HG02943 (cell line): Measurements from ENCODE around the gene LMBR1.
"Not testable (repeated sequence)": the region's sequence is repeated elsewhere in the genome, so short reads cannot be mapped to it uniquely, and the experiment has no call there.

ENCODE experiments used
- ATAC-seq: cut with Tn5 transposase; IDR thresholded peaks from one replicate; pipeline ENCODE4 v1.9.1; 2021; ENCODE audit warnings: mild to moderate bottlenecking, low read depth, moderate library complexity; ENCODE audit not compliant: unreplicated experiment

Gene LMBR1

GRCh38 chr7:156816943-156817572 lies 75.9 kb downstream of the LMBR1 start:
- ATAC-seq: no peak

GRCh38 chr7:156811706-156812105 lies 81.3 kb downstream of the LMBR1 start:
- ATAC-seq: no peak

- not testable (repeated sequence) for ATAC-seq
These were observed 89.3 kb downstream of the LMBR1 start for GRCh38 chr7:156803656-156804055.

GRCh38 chr7:156802214-156802613 lies 90.8 kb downstream of the LMBR1 start:
- ATAC-seq: no peak

GRCh38 chr7:156795415-156795814 lies 97.6 kb downstream of the LMBR1 start:
- ATAC-seq: no peak

GRCh38 chr7:156793334-156793733 lies 99.6 kb downstream of the LMBR1 start:
- no peak for ATAC-seq

GRCh38 chr7:156792611-156793010 lies 100.4 kb downstream of the LMBR1 start:
- ATAC-seq: no peak

GRCh38 chr7:156791241-156791640 lies 101.7 kb downstream of the LMBR1 start:
- ATAC-seq: no peak

GRCh38 chr7:156790264-156790663 lies 102.7 kb downstream of the LMBR1 start:
- no peak for ATAC-seq

- ATAC-seq: no peak
These were observed 106.9 kb downstream of the LMBR1 start for GRCh38 chr7:156785998-156786543.

- no peak for ATAC-seq
These were observed 109.1 kb downstream of the LMBR1 start for GRCh38 chr7:156783864-156784263.

GRCh38 chr7:156781972-156782371 lies 111.0 kb downstream of the LMBR1 start:
- ATAC-seq: no peak

GRCh38 chr7:156780724-156781455 lies 112.1 kb downstream of the LMBR1 start:
- peak; percentile 89 for ATAC-seq

GRCh38 chr7:156778668-156779067 lies 114.3 kb downstream of the LMBR1 start:
- ATAC-seq: no peak

GRCh38 chr7:156778201-156778600 lies 114.8 kb downstream of the LMBR1 start:
- ATAC-seq: no peak

GRCh38 chr7:156777364-156778069 lies 115.5 kb downstream of the LMBR1 start:
- no peak for ATAC-seq

- ATAC-seq: no peak
These were observed 116.5 kb downstream of the LMBR1 start for GRCh38 chr7:156776527-156776926.

GRCh38 chr7:156773966-156774365 lies 119.0 kb downstream of the LMBR1 start:
- peak; percentile 58 for ATAC-seq

GRCh38 chr7:156772725-156773124 lies 120.3 kb downstream of the LMBR1 start:
- no peak for ATAC-seq

- no peak for ATAC-seq
These were observed 124.1 kb downstream of the LMBR1 start for GRCh38 chr7:156768698-156769472.
